Stimulated activated naive CD8-positive, alpha-beta T cell treated with anti-CD3 and anti-CD28 coated beads, Interleukin-15, Interleukin-2, amounts not matched to agents 100 ng/mL and 50 ng/mL, for 24 hours (primary cell): ENCODE results near the gene NDUFS2.

Experiments used
- H3K27ac Mint-ChIP-seq: one replicate; pipeline ENCODE4 v1.8.0; 2021; ENCODE audit warnings: mild to moderate bottlenecking, mixed read lengths
- H3K27me3 Mint-ChIP-seq: one replicate; pipeline ENCODE4 v1.8.0; 2021; ENCODE audit warnings: mixed read lengths
- H3K36me3 Mint-ChIP-seq: one replicate; pipeline ENCODE4 v1.8.0; 2021; ENCODE audit warnings: low read depth, mixed read lengths
- H3K4me1 Mint-ChIP-seq: one replicate; pipeline ENCODE4 v1.8.0; 2021; ENCODE audit warnings: low read depth, mixed read lengths
- H3K4me3 Mint-ChIP-seq: one replicate; pipeline ENCODE4 v1.8.0; 2021; ENCODE audit warnings: mild to moderate bottlenecking, mixed read lengths
- H3K9me3 Mint-ChIP-seq: one replicate; pipeline ENCODE4 v1.8.0; 2021; ENCODE audit warnings: mixed read lengths

NDUFS2 gene

DNA sequence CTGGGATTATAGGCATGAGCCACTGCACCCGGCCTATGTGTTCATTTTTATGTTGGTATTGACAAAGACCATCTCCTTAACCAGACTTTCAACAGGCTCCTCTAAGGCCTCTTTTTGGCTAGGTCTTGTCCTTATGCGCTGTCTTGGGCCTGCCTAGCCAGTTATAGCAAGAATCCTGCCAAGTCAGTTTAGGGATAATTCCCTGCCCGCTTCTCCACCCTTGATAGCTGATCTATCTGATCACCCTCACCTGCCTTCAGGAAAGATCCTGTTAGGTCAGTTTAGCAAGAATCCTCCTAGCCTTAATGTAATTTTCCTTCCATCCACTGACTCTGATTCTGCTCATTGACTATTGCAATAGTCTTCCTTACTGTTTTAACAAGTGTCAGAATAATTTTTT is 22.5 kb upstream of the NDUFS2 start:
- peaks cover 12% of the 10 kb centered on the region for H3K36me3 Mint-ChIP-seq
- no peaks in the 10 kb centered on the region for H3K9me3 Mint-ChIP-seq
- no peaks in the 10 kb centered on the region for H3K27me3 Mint-ChIP-seq
- peaks cover 82% of the 10 kb centered on the region for H3K4me1 Mint-ChIP-seq
- H3K27ac Mint-ChIP-seq = peak overlapping the region; percentile 9
- no peak overlapping the region for H3K4me3 Mint-ChIP-seq

DNA sequence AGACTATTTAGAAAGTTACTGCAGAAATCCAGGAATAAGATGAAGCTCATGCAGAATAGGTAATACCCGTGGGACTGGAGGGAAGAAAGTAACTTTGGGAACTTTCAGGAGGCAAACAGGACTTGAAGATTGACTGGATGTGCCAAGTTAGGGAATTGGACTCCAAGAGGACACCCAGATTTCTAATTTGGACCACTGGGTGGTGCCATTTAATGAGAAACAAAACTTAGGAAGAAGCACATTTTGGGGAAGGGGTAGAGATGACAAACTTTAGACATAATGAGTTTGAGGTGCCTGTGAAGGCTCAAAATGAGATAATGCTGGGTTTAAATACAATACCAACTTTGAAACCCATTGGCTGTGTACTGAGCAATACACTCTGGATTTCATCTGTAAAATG is 21.5 kb upstream of the NDUFS2 start:
- peaks cover 82% of the 10 kb centered on the region for H3K4me1 Mint-ChIP-seq
- H3K9me3 Mint-ChIP-seq = no peaks in the 10 kb centered on the region
- H3K27me3 Mint-ChIP-seq = no peaks in the 10 kb centered on the region
- H3K27ac Mint-ChIP-seq = peak overlapping the region; percentile 66
- no peak overlapping the region for H3K4me3 Mint-ChIP-seq
- H3K36me3 Mint-ChIP-seq = peaks cover 5% of the 10 kb centered on the region

DNA sequence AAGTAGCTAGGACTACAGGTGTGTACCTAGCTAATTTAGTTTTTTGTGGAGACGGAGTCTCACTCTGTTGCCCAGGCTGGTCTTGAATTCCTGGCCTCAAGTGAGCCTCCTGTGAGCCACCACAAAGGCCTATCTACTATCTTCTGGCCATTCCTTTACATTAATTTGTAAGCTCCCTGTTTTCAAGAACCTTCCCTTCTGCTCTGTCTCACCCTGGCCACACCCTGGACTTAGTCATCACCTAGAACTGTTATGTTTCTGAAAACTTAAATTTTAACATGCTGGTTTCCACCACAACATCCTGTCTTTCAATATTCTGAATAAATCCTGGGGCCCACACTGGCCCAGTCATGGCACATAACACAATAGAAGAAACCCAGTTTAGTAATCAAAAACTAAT is 20.0 kb upstream of the NDUFS2 start:
- Mint-ChIP-seq H3K9me3 (no peaks in the 10 kb centered on the region), H3K36me3 (no peaks in the 10 kb centered on the region), H3K27ac (peak overlapping the region; percentile 97), H3K4me1 (peaks cover 85% of the 10 kb centered on the region), H3K4me3 (peak overlapping the region; percentile 25), H3K27me3 (no peaks in the 10 kb centered on the region)

DNA sequence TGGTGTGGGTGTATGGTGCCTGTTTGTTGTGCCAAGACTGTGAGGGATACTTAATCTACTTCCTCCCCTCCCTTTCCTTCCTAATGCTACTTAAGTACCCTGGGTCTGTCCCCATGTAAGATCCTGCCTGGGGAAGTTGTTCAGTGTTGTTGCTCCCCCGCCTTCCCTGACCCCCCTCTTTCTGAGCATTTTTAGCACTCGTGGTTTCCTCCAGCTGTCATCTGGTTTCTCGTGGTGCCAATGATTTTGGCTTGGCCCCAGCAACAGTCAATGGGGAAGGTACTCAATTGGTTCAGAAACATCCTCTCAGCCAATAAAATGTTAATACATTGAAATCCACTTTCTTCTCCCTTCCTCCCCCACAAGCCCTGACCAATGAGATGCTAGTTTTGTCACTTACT is 16.9 kb upstream of the NDUFS2 start:
- Mint-ChIP-seq H3K9me3 (no peaks in the 10 kb centered on the region), H3K27ac (peak overlapping the region; percentile 87), H3K4me3 (peak overlapping the region; percentile 60), H3K36me3 (no peaks in the 10 kb centered on the region), H3K4me1 (peaks cover 85% of the 10 kb centered on the region), H3K27me3 (no peaks in the 10 kb centered on the region)

DNA sequence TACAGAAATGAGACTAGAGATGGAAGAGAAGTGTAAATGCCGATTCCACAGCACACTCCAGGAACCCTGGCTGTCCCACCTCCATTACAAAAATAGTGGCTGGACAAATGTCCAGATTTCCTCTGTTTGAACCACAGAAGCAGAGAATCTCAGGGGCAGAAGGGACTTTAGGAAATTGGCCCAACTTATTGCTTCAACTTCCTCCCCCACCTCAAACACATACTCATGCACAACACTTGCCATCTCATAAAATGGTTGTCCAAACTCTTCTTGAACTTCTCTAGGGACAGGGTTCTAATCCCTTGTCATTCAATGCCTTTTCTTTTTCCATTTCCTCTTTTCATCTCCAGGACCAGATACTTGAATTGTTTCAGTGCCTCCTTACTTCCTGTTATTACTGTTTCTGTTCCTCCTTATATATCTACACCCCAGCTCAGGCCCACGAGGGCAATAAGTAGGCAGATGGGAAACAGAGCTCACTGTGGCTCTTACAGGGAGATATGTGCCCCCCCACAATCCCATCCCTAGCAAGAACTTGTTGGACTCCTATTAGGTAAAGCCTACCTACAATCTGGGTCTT is 16.3 kb upstream of the NDUFS2 start:
- no peaks in the 10 kb centered on the region for H3K9me3 Mint-ChIP-seq
- H3K27me3 Mint-ChIP-seq = no peaks in the 10 kb centered on the region
- H3K27ac Mint-ChIP-seq = peak overlapping the region; percentile 87
- no peaks in the 10 kb centered on the region for H3K36me3 Mint-ChIP-seq
- H3K4me1 Mint-ChIP-seq = peaks cover 79% of the 10 kb centered on the region
- peak overlapping the region; percentile 60 for H3K4me3 Mint-ChIP-seq

DNA sequence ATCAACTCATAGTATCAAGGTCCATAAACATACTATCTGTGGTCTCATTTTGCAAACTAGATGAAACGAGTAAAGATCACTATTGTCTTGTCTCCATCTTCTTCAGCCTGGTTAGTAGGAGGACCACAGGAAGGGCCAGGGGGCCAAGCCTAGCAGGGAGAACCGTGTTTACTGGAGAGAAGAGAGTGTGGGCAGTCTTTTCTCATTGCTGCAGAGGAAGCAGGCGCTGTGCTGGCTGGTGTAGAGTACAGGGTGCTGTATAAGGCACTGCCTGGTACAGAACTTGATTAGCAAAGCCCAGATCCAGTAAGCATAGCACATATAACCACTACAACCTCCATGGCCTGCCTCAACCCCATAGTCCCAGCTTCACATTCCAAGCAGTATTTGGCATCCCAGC is 14.9 kb upstream of the NDUFS2 start:
- no peaks in the 10 kb centered on the region for H3K27me3 Mint-ChIP-seq
- H3K4me3 Mint-ChIP-seq = no peak overlapping the region
- peaks cover 72% of the 10 kb centered on the region for H3K4me1 Mint-ChIP-seq
- no peaks in the 10 kb centered on the region for H3K36me3 Mint-ChIP-seq
- peak overlapping the region; percentile 87 for H3K27ac Mint-ChIP-seq
- no peaks in the 10 kb centered on the region for H3K9me3 Mint-ChIP-seq

DNA sequence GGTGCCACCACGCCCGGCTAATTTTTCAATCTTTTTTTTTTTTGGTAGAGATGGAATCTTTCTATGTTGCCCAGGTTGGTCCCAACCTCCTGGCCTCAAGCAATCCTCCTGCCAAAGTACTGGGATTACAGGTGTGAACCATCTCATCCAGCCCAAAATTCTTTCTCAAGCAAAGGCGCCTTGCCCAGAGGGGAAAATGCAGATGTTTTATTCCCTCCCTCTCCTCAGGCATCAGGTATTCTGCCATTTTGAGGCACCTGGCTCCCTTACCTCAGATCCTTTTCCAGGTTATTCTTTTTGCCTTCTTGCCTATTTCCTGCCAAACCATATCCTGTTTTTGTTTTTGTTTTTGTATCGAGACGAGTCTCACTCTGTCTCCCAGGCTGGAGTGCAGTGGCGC is 13.8 kb upstream of the NDUFS2 start:
- Mint-ChIP-seq H3K4me1 (peaks cover 66% of the 10 kb centered on the region), H3K36me3 (no peaks in the 10 kb centered on the region), H3K27me3 (no peaks in the 10 kb centered on the region), H3K9me3 (no peaks in the 10 kb centered on the region), H3K27ac (peak overlapping the region; percentile 73), H3K4me3 (no peak overlapping the region)

DNA sequence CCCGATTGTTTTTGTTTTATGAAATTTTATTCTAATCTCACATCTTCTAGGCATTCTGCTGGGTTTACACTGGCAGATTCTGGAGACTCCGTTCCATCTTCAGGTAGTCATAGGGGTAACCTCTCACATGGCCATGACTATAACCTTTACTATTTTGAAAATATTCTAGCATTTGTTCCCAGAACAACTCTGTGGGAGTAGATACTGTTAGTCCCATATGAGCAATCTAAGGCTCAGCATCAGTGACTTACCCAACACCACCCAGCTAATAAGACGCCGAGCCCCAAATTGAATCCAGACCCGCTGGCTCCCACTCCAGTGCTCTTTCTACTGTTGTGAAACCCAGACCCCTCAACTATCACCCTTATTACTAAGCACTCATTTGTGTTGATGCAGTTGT is 13.1 kb upstream of the NDUFS2 start:
- H3K4me3 Mint-ChIP-seq = no peak overlapping the region
- H3K27me3 Mint-ChIP-seq = no peaks in the 10 kb centered on the region
- H3K27ac Mint-ChIP-seq = no peak overlapping the region
- no peaks in the 10 kb centered on the region for H3K9me3 Mint-ChIP-seq
- H3K4me1 Mint-ChIP-seq = peaks cover 60% of the 10 kb centered on the region
- H3K36me3 Mint-ChIP-seq = no peaks in the 10 kb centered on the region

DNA sequence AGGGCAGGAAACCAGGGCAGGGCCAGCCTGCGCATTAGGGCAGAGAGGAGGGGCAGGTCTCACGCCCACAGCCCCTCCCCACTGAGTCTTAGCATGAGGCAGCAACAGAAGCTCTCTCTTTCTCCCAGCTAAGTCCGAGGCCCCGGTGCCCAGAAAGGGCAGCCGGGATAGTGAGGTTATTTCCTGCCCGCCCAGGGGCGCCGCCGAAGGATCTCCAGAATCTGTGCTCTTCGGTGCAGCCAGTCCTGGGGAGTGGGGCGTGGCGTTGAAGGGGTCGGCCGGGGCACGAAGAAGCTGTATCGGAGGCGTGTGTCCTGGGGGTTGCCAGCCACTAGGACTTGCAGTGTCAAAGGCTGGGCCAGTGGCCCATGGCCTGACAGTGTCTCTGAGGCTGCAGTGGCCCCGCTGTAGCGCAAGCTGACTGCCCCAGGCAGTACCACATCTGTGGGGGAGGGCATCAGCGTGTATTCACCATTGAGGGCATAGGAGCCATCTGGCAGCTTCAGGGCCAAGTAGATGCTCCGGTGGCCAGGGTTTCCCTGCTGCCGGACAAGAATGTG is 11.1 kb upstream of the NDUFS2 start:
- no peaks in the 10 kb centered on the region for H3K36me3 Mint-ChIP-seq
- H3K27ac Mint-ChIP-seq = no peak overlapping the region
- no peaks in the 10 kb centered on the region for H3K27me3 Mint-ChIP-seq

DNA sequence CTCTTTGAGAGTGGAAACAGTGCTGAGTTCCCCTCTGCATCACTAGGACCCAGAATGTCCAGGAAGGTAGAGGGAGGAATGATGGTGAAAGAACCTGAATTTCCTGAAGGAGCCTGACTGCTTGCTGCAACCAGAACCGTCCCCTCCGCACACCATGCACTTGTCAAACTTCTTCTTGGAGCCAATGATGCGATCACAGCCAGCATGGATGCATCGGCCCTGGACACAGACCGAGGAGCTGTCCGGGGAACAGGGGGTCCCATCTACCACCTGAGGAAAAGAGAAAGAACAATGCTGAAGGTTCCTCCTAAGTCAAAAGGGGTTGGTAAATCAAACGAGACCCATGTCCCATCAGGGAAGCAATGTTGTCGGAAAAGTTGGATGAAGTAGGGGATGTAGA is 10.2 kb upstream of the NDUFS2 start:
- Mint-ChIP-seq H3K4me3 (no peak overlapping the region), H3K27me3 (no peaks in the 10 kb centered on the region), H3K27ac (no peak overlapping the region), H3K36me3 (no peaks in the 10 kb centered on the region), H3K9me3 (no peaks in the 10 kb centered on the region), H3K4me1 (peaks cover 39% of the 10 kb centered on the region)

More for the DNA sequence above, 11.1 kb upstream of the NDUFS2 start:
- Mint-ChIP-seq H3K4me3 (no peak overlapping the region), H3K9me3 (no peaks in the 10 kb centered on the region), H3K4me1 (peaks cover 49% of the 10 kb centered on the region)

DNA sequence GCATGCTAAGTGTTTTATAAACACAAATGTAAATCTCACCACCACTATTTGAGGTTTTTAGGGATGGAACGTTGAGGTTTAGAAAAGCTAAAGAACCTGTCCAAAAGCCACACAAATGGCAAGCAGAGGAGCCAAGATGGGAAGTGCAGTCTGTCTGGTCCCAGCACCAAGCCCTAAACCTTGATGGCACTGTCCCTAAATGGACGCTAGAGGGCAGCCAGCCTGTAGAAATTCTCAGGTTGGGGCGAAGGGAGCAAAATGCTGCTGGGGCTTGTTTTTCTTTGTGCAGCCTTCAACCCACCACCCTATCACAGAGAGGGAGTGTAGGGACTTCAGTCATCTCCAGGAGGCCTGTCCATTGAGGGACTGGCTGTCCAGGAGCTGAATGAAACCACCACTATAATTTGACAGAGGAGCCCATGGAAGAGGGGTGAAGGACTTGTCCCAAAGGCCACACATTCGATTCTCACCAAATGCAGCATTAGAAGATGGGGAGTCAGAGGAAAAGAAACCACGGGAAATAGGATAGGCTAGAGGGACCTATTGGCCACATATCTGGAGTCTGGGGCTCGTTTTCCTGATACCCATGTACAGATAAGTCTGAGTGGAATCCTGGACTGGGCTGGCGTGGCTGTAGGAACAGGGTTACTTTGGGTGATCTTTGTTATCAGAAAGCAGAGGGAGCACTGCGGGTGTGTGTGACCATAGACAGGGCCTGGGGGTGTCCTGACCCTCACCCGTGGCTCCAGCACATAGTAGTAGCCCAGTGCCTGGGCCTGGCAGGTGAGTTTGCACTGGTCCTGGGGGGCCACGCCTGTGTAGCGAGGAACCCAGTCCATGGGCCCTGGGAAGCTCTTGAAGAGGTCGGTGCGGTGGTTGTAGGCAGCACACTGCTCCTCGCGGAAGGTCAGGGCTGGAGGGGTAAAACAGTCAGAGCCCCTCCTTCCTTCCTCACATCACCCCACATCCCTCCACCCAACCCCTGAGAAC is 9.4 kb upstream of the NDUFS2 start:
- Mint-ChIP-seq H3K27ac (peak overlapping the region; percentile 75), H3K4me1 (peaks cover 31% of the 10 kb centered on the region), H3K36me3 (no peaks in the 10 kb centered on the region)

DNA sequence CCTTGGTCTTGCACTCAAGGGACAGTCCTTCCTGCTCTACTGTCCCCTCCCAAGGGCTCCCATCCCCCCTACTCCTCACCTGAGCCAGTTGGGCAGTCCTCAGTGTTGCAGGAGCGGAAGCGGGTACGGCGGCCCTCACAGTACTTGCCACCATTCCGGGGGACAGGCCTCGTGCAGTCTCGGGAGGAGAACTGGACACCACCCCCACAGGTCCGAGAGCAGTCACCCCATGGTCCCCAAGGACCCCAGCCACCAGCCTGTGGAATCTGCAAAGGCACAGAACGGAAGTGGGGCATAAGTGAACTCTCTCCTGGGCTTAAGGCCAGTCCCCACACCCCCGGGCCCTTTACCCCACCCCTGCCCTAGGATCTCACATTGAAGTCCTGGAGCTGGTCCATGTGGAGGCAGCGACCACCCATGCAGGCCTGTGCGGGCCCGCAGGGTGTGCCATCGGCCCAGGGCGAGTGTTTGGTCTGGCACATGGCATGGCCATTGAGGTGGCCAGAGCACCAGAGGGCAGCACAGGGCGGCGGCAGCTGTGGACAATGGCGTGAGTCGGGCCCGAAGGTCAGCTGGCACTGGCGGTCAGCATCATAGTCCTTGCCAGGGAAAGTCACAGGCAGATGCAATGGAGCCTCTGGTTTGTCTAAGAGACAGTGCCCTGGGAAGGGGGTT is 8.5 kb upstream of the NDUFS2 start:
- Mint-ChIP-seq H3K4me1 (peaks cover 27% of the 10 kb centered on the region), H3K9me3 (no peaks in the 10 kb centered on the region), H3K27ac (no peak overlapping the region), H3K36me3 (no peaks in the 10 kb centered on the region), H3K27me3 (no peaks in the 10 kb centered on the region), H3K4me3 (no peak overlapping the region)

More for the DNA sequence above, 9.4 kb upstream of the NDUFS2 start:
- no peaks in the 10 kb centered on the region for H3K9me3 Mint-ChIP-seq
- H3K4me3 Mint-ChIP-seq = no peak overlapping the region
- H3K27me3 Mint-ChIP-seq = no peaks in the 10 kb centered on the region

DNA sequence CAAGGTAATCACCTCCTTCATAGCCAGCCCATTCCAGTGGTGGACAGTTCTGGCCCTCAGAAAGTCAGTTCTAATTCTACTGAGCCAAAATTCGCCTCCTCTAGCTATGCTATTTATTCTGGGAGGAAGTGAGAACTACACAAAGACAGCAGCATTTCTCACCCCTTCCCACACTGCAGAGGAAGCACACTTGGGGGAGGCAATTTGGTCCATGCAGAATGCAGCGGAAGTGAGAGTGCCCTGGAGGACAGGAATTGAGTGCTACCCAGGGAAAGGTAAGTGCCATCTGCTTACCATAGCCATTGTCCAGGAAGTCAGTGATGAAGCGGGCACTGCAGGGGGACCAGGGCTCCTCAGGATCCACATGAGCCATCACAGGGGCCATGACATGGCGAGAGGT is 7.0 kb upstream of the NDUFS2 start:
- Mint-ChIP-seq H3K27ac (peak overlapping the region; percentile 37), H3K9me3 (no peaks in the 10 kb centered on the region), H3K4me3 (no peak overlapping the region), H3K36me3 (no peaks in the 10 kb centered on the region), H3K4me1 (peaks cover 30% of the 10 kb centered on the region), H3K27me3 (no peaks in the 10 kb centered on the region)

DNA sequence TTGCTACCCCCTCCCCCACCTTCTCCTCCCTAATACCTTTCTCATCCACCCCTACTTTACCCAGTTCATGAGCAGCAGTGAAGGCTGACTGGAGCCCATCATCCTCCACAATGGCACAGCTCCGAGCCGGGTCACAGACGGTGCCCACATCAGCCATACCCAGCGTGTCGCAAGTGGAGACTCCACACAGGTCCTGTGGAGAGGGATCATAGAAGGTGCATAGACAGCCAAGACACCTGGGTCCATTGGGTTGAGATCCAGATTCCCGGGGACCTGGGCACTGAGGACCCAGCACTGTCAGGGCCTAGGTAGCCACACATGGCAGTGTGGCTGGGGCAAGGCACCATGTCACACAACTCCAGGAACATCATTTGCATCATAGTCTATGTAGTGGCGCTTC is 6.1 kb upstream of the NDUFS2 start:
- Mint-ChIP-seq H3K27me3 (no peaks in the 10 kb centered on the region), H3K9me3 (no peaks in the 10 kb centered on the region), H3K4me3 (no peak overlapping the region), H3K36me3 (no peaks in the 10 kb centered on the region), H3K4me1 (peaks cover 39% of the 10 kb centered on the region), H3K27ac (no peak overlapping the region)
